Panc1 (cell line): ENCODE results near the gene TAF4B.

Experiments
- CTCF ChIP-seq: fragments of 450-650 bp; IDR thresholded peaks from 2 replicates; pipeline ENCODE4 v1.5.1; 2017; ENCODE audit warnings: mild to moderate bottlenecking
- TCF7L2 ChIP-seq: IDR thresholded peaks from 2 replicates; pipeline ENCODE4 v1.6.1; 2011; ENCODE audit warnings: mild to moderate bottlenecking, low read depth, low read length, inconsistent platforms

- TF ChIP-seq TCF7L2 (no peak), CTCF (no peak)
Measured at GRCh38 chr18:26205318-26205717, 20.9 kb upstream of the TAF4B start.
